ENCODE results near the gene LMNA. TPM values are rescaled to one million over a fixed set of nuclear protein-coding genes. Genes with fewer than 3 reads are reported as not detected.
A peak's percentile ranks its signal among the peaks of the same experiment; 100 is the strongest.

LMNA gene
- total RNA-seq, 1 experiment from 2014 or later = 68.8 TPM

GRCh38 chr1:156108057-156108456 lies 6.5 kb upstream of the LMNA start:
- 0 out of 2 replicates have a peak overlapping the region, but pooled peaks have one; percentile 48 for H3K27ac Mint-ChIP-seq

More at GRCh38 chr1:156108057-156108456, 6.5 kb upstream of the LMNA start:
- no peak for DNase-seq (ENCODE audit: low spot score)
- Mint-ChIP-seq H3K27me3 (ENCODE audit: low read depth) (peaks cover 10% of the 10 kb centered on the region; the same call in 1 of the 2 replicates), H3K9me3 (no peaks in the 10 kb centered on the region), H3K4me1 (peaks cover 47% of the 10 kb centered on the region), H3K36me3 (no peaks in the 10 kb centered on the region), H3K4me3 (no peak overlapping the region; the same call in 1 of the 2 replicates)
- CTCF ChIA-PET = interaction anchor here (1.2 to 29.6 kb wide), 5 partner anchors 11 to 129 kb away, joined by 3 to 1176 read pairs (median 7); partner anchors contain the start of genes ARHGEF2 and LMNA
- ATAC-seq = no peak
- POLR2A ChIA-PET = no interaction called here
- TF ChIP-seq ZNF532 (CRISPR knock-in tag; IDR thresholded peaks at IDR 0.05; ENCODE audit: borderline replicate concordance) = no peak
- TF ChIP-seq, protein P1, sequence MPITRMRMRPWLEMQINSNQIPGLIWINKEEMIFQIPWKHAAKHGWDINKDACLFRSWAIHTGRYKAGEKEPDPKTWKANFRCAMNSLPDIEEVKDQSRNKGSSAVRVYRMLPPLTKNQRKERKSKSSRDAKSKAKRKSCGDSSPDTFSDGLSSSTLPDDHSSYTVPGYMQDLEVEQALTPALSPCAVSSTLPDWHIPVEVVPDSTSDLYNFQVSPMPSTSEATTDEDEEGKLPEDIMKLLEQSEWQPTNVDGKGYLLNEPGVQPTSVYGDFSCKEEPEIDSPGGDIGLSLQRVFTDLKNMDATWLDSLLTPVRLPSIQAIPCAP (CRISPR knock-in tag; IDR thresholded peaks at IDR 0.05) = no peak
- no peak for TF ChIP-seq TCF7 (CRISPR knock-in tag; IDR thresholded peaks at IDR 0.05; ENCODE audit: low read depth)
- no peak for TF ChIP-seq FOXJ3 (CRISPR knock-in tag; IDR thresholded peaks at IDR 0.05; ENCODE audit: borderline replicate concordance)
- TF ChIP-seq ZNF317 (CRISPR knock-in tag; IDR thresholded peaks at IDR 0.05; ENCODE audit: borderline replicate concordance, low read depth) = no peak
- no peak for TF ChIP-seq HMGXB4 (CRISPR knock-in tag; IDR thresholded peaks at IDR 0.05)
- TF ChIP-seq, protein P2, sequence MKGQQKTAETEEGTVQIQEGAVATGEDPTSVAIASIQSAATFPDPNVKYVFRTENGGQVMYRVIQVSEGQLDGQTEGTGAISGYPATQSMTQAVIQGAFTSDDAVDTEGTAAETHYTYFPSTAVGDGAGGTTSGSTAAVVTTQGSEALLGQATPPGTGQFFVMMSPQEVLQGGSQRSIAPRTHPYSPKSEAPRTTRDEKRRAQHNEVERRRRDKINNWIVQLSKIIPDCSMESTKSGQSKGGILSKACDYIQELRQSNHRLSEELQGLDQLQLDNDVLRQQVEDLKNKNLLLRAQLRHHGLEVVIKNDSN (CRISPR knock-in tag; IDR thresholded peaks at IDR 0.05) = no peak
- no peak for TF ChIP-seq ZNF671 (CRISPR knock-in tag; IDR thresholded peaks at IDR 0.05)
- no peak for TF ChIP-seq FOXK1 (CRISPR knock-in tag; IDR thresholded peaks at IDR 0.05)
- no peak for TF ChIP-seq ZNF416 (CRISPR knock-in tag; IDR thresholded peaks at IDR 0.05)
- TF ChIP-seq SMAD3 (CRISPR knock-in tag; IDR thresholded peaks at IDR 0.05; ENCODE audit: borderline replicate concordance) = no peak
- TF ChIP-seq ATF1 (CRISPR knock-in tag; IDR thresholded peaks at IDR 0.05) = no peak
- no peak for TF ChIP-seq STAT6 (CRISPR knock-in tag; conservative IDR thresholded peaks at IDR 0.05; ENCODE audit: low read depth)
- TF ChIP-seq ZNF121 (CRISPR knock-in tag; IDR thresholded peaks at IDR 0.05) = no peak
- TF ChIP-seq FOXP4 (CRISPR knock-in tag; IDR thresholded peaks at IDR 0.05) = no peak
- TF ChIP-seq, protein P3, sequence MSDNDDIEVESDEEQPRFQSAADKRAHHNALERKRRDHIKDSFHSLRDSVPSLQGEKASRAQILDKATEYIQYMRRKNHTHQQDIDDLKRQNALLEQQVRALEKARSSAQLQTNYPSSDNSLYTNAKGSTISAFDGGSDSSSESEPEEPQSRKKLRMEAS (CRISPR knock-in tag; IDR thresholded peaks at IDR 0.05) = no peak
- TF ChIP-seq SP1 (CRISPR knock-in tag; conservative IDR thresholded peaks at IDR 0.05) = no peak
- TF ChIP-seq, protein P4, sequence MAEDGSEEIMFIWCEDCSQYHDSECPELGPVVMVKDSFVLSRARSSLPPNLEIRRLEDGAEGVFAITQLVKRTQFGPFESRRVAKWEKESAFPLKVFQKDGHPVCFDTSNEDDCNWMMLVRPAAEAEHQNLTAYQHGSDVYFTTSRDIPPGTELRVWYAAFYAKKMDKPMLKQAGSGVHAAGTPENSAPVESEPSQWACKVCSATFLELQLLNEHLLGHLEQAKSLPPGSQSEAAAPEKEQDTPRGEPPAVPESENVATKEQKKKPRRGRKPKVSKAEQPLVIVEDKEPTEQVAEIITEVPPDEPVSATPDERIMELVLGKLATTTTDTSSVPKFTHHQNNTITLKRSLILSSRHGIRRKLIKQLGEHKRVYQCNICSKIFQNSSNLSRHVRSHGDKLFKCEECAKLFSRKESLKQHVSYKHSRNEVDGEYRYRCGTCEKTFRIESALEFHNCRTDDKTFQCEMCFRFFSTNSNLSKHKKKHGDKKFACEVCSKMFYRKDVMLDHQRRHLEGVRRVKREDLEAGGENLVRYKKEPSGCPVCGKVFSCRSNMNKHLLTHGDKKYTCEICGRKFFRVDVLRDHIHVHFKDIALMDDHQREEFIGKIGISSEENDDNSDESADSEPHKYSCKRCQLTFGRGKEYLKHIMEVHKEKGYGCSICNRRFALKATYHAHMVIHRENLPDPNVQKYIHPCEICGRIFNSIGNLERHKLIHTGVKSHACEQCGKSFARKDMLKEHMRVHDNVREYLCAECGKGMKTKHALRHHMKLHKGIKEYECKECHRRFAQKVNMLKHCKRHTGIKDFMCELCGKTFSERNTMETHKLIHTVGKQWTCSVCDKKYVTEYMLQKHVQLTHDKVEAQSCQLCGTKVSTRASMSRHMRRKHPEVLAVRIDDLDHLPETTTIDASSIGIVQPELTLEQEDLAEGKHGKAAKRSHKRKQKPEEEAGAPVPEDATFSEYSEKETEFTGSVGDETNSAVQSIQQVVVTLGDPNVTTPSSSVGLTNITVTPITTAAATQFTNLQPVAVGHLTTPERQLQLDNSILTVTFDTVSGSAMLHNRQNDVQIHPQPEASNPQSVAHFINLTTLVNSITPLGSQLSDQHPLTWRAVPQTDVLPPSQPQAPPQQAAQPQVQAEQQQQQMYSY (CRISPR knock-in tag; IDR thresholded peaks at IDR 0.05) = no peak
- TF ChIP-seq ESRRA (CRISPR knock-in tag; IDR thresholded peaks at IDR 0.05; ENCODE audit: borderline replicate concordance) = no peak
